RPMI7951 (cell line): ENCODE results near the gene ZDHHC18. TPM values are rescaled to one million over a fixed set of nuclear protein-coding genes. Genes with fewer than 3 reads are reported as not detected.
"Not testable (repeated sequence)": the region's sequence is repeated elsewhere in the genome, so short reads cannot be mapped to it uniquely, and the experiment has no call there.

Experiments
- DNase-seq: peaks from one replicate; pipeline ENCODE4 v3.0.0-alpha.2; 2012; ENCODE audit warnings: low read depth
- total RNA-seq: library from RNA; depleted of rRNA; stranded (reverse); fragments of >200 nt; shearing (Covaris generic); gene quantifications from 2 replicates; pipeline ENCODE4 v1.2.3, GENCODE V29; 2014

The ZDHHC18 gene
- total RNA-seq, 1 experiment from 2014 or later: 20.8 TPM

DNA sequence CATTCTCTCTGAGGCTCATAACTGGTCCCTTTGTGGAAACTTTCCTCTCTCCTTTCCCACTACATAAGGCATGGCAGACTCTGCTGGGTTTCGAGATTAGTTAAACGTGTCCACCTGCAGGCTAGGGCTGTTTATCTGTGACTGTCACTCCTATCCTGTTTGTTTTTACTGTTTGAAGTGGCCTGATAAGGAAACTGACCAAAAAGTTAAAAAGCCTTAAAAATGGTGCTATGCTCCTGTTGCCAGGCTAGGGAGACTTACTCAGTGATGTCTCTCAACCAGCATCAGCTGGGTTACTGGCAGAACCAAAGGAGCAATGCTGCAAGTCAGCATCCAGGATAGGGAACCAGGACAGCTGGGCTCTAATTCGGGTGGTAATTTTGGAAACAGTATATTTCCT, 34.9 kb upstream of the ZDHHC18 start:
- no peak for DNase-seq

DNA sequence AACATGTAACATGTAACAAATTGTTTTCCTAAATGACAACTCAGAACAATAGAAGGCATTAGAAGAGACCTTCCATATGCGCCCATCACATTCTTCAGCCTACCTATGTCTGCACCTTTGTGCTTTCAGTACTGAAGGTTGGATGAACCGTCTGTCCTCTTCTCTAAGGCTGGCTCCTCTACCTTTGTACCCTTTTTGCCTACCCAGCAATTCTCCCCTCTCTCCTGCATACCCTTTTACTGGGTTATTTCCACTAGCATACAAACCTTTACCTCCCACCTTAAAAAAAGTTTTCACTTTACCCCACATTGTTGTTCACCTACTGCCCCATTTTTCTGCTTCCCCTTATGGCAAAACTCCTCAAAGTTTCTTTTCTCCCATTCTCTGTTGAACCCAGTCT, 33.6 kb upstream of the ZDHHC18 start:
- DNase-seq: no peak

DNA sequence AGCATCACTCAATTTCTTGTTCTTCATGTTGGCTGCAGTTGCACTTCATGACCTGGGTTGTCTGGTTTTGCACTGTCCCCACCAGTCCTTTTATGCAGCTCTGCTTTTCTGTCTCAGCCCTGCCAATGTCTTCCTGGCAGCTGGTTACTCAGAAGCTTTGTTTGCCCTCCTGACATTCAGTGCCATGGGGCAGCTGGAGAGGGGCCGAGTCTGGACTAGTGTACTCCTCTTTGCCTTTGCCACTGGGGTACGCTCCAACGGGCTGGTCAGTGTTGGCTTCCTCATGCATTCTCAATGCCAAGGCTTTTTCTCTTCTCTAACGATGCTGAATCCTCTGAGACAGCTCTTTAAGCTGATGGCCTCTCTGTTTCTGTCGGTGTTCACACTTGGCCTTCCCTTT, 32.1 kb upstream of the ZDHHC18 start:
- DNase-seq: no peak

DNA sequence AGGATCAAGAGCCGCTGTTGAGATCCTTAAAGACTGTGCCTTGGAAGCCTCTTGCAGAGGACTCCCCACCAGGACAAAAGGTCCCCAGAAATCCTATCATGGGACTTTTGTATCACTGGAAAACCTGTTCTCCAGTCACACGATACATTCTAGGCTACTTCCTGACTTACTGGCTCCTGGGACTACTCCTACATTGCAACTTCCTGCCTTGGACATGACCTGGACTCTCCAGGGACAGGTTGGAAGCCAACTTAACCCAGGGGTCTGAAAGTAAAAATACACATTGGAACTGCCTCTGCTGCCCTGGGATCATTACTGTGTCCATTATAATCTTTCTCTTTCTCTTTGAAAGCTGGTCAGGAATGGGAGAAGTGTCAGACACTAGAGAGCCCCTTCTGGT, 28.9 kb upstream of the ZDHHC18 start:
- no peak for DNase-seq

DNA sequence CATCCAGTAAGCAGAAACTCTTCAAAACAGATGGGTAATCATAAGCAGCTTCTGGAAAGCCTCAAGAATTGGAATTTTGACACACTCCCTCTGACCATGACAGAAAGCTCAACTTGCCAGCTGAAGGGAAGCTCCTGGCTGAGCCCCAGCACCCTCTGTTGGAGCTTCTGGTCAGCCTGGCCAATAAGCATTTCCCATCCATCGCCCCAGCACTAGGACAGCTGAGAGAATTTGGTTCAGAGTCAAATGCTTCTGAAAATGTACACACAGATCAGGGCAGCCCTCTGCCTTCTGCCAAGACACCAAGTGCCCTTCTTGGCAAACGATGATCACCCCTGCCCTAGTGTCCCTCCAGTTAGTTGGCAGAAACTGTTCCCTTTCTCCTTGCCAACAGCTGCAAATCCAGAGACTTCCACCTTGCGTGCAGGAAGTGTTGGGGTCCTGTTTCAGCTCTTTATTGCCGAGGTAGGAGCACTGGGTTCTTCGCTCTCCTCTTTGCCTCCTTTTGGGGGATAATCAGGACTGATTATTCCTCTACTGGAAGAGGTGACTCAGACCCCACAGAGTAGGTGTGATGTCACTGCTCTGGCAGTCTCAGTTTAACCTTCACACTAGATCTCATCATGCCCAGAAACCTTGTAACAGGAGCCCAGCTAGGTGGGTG, 26.9 kb upstream of the ZDHHC18 start:
- peak; percentile 68 for DNase-seq

DNA sequence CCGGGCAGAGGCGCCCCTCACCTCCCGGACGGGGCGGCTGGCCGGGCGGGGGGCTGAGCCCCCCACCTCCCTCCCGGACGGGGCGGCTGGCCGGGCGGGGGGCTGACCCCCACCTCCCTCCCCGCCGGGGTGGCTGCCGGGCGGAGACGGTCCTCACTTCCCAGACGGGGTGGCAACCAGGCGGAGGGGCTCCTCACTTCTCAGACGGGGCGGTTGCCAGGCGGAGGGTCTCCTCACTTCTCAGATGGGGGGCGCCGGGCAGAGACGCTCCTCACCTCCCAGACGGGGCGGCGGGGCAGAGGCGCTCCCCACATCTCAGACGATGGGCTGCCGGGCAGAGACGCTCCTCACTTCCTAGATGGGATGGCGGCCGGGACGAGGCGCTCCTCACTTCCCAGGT, 22.6 kb upstream of the ZDHHC18 start:
- DNase-seq: not testable (repeated sequence)

DNA sequence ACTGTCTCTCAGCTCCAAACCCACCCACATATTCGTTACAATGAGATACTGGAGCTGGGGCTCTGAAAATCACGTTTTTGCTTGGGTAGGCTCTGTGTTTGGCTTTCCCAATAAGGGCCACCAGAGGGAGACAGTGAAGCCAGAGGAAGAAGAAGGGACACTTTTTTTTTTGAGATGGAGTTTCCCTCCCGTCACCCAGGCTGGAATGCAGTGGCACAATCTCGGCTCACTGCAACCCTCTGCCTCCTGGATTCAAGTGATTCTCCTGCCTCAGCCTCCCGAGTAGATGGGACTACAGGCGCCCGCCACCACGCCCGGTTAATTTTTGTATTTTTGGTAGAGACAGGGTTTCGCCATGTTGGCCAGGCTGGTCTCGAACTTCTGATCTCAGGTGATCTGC, 16.4 kb upstream of the ZDHHC18 start:
- DNase-seq: peak; percentile 70

DNA sequence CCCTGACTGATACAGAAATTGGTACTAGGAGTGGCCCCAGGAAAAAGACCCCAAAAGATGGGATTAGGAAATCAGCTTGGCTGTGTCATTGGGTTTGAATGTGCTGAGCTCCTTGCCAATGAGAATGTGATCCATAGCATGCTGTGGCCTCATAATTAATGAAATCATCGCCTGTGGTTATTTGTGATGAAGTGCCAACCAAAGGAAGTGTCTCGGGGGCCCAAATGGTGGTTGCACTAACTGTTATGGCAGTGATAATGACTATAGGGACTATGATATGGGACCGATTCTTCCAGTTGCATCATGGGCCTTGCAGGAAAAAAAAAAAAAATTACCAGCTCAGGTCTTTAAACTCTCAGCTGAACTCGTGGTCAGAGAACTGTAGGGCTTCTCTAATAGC, 15.4 kb upstream of the ZDHHC18 start:
- no peak for DNase-seq

DNA sequence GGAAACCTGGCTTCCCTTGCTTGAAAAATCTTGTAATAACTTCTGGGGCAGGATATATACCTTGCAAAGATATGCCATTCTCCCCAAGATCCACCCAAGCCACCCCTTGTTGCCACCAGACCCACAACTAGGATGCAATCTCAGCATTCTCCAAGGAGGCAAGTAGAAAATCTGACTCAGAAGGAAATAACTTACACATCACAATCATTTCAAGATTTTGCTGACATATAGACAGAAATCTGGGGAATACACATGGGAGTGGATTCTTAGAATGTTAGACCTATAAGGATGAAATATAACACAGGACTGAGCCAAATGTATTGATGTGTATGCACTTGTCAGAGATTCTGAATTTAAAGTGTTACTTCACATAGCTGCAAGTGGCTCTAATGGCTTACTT, 14.8 kb upstream of the ZDHHC18 start:
- no peak for DNase-seq

DNA sequence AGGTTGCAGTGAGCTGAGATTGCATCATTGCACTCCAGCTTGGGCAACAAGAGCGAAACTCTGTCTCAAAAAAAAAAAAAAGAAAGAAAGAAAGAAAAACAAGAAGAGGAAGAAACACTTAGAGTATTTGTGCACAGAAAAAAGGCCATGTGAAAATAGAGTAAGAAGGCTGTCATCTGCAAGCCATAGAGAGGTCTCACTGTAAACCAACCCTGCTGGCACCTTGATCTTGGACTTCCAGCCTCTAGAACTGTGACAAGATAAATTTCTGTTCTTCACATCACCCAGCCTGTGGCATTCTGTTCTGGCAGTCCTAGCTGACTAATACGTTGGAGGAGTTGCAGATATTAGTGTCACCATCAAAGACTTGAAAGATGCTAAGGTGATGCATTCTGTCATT, 12.1 kb upstream of the ZDHHC18 start:
- no peak for DNase-seq

DNA sequence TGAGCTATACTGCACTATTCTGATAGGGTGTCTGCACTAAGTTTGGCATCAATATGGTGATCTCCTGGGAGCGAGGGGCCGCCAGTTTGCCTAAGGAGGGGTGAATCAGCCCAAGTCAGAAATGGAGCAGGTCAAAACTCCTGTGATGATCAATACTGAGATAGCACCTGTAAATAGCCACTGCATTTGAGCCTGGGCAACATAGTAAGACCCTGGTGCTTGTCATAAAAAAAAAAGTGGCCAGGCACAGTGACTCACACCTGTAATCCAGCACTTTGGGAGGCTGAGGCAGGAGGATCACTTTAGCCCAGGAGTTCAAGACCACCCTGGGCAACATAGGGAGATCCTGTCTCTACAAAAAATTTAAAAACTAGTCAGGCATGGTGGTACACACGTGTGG, 11.6 kb upstream of the ZDHHC18 start:
- no peak for DNase-seq

DNA sequence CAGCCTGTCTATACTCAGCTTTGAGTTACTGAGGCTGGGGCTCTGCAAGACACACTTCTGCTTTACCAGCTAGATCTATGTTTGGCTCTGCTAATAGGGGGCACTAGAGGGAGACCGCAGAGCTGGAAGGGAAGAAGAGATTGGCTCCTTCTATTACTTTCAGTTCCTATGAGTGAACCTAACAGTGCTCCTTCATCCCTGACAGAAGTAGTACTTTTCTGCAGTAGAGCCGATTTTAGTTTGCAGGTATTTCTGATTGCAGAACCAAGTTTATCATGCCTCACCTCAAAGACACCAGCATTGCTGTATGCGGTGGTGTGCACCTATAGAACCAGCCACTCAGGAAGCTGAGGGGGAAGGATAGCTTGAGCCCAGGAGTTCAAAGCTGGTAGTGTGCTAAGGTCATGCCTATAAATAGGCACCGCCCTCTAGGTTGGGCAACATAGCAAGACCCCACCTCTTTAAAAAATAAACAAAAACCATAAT, 5.7 kb upstream of the ZDHHC18 start:
- no peak for DNase-seq

DNA sequence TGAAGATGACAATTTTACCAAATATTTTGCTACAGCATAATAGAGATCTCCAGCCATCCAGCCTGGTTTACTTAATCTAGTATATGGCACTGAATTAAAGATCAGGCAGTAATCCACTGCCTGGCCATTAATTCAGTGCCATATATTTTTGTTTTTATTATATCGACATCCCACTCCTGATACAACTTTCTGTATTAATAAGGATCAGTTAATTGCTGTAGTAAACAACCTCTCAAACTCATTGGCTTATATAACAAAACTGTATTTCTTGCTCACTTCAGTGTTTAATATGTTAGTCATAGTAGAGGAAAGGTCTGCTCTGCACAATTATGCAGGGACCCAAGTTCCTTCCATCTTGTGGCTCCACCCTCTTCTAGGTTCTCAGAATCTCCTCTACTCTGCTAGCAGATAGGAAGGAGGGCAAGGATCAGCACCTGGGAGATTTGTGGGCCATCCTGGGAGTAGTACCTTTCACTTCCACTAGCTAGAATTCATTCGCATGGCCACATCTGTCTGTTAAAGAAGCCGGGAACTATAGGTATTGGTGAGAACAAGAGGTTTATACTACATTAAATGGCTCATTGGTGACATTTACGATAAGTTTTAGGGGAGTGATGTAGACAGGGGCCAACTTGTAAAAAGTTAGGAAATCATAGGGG, 3.6 kb upstream of the ZDHHC18 start:
- DNase-seq: no peak

DNA sequence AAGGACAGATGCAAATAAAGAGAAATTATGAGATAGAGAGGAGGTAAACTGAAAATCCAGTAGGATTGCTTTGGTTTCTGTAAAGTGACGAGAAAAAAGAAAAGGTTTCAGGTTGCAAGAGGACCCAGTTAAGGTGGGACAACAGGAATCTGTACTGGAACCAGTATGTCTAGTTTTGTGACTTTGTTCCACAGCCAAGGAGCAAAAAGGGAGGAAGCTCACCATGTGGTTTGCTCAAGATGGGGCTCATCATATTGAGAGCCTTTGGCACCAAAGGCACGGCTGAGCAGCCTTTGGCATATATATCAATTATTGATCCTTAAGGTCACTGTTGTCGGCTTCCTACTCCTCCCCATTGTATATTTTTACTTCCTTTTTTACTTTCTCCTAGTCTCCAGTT, 1.8 kb upstream of the ZDHHC18 start:
- DNase-seq: no peak

DNA sequence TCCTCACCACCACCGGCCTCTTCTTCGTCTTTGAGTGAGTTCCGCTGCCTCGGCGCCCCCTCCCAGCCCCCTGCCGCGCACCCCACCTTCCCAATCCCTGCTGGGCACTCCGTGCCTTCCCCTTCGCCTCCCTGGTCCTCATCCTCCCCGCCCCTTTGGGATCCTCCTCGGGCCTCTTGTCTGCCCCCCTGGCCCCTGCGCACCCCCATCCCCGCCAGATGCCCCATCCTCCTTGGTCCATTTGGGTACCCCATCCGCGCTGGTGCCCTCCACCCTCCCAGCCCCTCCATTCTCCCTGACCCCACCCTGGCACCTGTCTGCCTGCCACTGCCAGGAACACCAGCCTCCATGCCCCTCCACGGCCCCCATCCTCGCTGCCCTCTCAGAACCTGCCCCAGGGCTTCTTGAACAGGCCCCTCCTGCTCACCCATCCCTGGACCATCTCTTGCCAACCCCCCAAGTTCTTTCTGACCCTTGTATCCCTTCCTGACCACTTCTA, 667 bp downstream of the ZDHHC18 start:
- no peak for DNase-seq

DNA sequence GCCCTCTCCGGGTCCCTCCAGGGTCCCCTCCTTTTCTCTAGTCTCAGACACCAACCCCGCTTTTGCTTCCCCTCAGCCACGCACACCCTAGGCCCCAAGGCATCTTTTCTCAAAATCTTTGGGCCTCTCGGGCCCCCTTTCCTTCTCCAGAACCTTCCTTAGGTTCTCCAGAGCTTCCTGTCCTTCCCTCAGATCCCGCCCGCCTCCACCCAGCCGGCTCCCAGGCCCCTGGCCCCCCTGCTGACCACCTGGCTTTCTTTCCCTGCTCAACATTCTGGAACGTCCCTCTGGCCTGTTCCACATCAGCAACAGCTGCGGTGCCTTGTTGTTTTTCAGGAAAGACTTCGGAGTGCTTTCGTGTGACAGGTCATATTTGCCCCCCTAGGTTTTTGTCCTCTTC, 1.2 kb downstream of the ZDHHC18 start:
- DNase-seq: no peak

DNA sequence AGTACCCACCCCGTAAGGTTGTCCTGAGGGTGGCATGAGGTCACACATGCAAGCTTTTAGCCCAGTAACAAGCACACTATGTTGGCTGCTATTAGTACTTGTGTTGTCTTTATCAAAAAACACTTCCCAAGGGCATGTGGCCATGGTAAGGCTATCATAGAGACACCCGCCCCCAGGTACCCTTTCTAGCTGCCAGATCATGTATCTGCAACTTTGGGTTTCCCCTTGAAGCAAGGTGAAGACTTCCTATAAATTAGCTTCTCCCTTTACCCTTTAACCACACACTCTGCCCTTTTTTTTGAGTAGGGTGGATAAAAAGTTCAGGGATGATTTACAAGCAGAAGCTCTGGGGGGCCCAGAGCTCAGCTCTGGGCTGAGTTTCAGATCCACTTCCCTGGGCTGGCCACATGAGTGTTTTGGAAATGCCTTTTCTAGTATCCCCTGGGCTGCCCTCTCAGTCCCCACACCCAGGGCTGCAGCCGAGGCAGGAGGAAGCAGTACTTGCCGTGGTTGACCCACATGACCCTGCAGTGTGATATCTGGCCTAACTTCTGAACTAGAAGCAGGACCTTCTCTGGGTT, 2.0 kb downstream of the ZDHHC18 start:
- no peak for DNase-seq

DNA sequence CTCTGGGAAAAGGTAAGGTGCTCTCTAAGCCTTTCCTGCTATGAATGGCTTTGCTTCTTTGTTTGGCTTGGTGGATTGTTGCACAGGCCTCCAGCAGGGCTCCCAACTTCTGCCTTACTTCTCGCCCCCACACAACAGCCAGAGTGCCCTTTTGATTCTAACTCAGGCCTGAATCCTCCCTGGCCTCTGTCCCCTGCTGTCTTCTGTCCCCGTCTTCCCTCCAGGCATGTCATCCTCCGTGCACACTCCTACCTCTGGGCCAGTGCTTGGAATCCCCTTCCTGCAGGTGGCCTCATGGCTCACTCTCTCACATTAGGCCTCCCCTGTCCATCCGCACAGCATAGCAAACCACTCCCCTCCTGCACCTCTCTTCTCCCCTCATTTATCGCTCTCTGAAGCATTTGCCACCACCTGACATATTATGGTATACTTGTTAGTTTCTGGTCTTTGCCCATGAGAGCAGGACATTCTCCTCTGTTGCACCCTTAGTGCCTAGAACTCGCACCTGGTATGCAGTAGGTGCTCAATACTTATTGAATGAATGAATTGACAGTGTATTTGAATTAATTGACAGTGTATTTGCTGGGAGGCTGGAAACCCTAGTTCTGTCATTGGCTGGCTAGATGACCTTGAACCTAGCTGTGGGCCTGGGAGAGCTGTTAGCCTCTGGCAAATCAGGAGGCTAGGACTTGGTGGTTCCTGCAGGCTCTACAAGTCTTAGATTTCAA, 2.9 kb downstream of the ZDHHC18 start:
- DNase-seq: no peak

DNA sequence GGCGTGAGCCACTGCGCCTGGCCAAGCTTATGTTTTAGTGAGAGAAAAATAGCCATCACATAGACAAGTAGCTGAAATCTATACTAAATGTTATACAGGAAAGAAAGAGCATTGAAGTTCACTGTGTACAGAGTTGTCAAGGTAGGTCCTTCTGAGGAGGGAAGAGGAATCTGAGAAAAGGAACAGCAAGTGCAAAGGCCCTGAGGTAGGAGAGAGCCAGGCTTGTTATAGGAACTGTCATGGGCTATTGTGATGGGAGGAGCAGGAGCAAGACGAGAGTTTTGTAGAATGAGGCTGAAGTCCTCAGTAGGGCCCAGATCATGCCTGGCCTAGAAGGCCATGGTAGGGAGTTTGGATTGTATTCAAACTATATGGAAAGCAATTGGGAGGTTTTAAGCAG, 4.6 kb downstream of the ZDHHC18 start:
- DNase-seq: no peak

DNA sequence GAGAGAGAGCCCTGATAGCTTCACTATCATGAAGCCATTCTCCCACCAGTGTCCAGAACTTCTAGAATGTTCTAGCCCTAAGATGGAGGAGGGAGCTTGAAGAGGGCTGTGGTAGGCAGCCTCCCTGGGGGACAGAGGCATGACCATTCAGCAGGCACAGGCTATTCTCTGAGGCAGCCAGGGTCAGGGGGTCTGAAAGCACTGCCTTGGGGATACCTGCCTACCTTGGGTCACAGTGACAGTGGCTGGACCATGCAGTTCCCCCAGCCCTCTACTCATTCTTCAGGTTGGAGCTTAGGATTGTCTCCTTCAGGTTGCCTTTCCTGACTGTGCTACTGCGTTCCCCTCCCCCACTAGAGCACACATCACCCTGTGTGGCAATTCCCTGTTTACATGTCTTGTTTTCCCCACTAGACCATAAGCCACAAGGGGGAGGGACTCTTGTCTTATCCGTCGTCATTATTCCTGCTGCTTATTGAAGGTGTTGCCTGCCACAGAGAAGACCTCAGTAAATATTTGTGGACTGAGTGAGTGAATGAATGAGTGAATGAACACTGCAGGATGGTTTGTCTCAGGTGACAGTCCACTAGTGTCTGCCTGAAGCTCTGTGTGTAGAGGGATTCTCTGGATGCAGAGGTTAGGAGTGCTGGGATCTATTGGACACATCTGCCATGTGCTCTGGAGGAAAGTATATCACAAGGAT, 5.2 kb downstream of the ZDHHC18 start:
- DNase-seq: no peak

DNA sequence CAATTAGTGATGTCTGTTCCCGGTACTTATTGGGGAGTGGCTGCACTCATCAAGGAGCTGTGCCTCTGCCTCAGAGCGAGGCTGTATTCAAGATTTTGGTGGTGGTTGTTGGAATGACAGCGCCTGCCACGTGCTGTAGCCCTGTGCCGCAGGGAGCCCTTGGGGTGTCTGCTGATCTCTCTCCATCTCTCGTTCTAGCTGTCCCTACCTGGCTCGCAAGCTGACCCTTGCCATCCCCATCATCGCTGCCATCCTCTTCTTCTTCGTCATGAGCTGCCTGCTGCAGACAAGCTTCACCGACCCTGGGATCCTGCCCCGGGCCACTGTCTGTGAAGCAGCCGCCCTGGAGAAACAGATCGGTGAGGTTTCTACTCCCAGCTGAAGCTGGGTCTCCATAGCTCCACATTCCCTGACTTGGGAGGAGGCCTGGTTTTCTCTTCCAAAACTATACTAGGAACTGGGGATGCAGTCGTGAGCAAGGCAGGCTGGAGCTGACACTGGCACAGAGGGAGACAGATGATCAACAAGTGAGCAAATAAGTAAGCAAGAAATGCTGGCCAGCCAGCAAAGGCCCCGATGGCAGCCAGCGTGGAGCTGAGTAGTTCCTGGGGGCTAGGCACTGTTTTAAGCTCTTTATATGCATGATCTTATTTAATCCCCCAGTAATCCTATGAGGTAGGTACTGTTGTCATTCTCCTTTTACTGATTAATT, 5.9 kb downstream of the ZDHHC18 start:
- no peak for DNase-seq
